Endothelial cell of umbilical vein (primary cell): ENCODE results near the gene SYT11. TPM values are rescaled to one million over a fixed set of nuclear protein-coding genes. Genes with fewer than 3 reads are reported as not detected.

Source experiments
- BruUV-seq: library from RNA; stranded (reverse); fragments of 400-500 nt; replicated peaks from 2 replicates; lab custom pipeline; 2021; lab: Mats Ljungman, UMichigan
- CTCF ChIA-PET: fragments of 300-600, 350-600 bp; sonication (Branson Sonifier 250); formaldehyde crosslinking; loops from one replicate; lab custom pipeline; 2021; ENCODE audit warnings: antibody characterized with exemption, inconsistent platforms; lab: Charles Lee
- POLR2A ChIA-PET: fragments of 300-600, 350-600 bp; sonication (Branson Sonifier 250); formaldehyde crosslinking; loops from one replicate; lab custom pipeline; 2021; ENCODE audit warnings: antibody characterized with exemption, inconsistent platforms; lab: Charles Lee
- DNase-seq: peaks from one replicate; pipeline ENCODE4 v3.0.0-alpha.2; 2011; ENCODE audit warnings: low read depth, low spot score
- FAIRE-seq: peaks from 2 replicates; lab custom pipeline; 2011; peaks lifted over from hg19 to GRCh38; lab: Jason Lieb, UNC
- H2AFZ ChIP-seq: 2 replicates; pipeline ENCODE4 v1.6.0; 2012; ENCODE audit warnings: low read depth, low read length, control low read depth, inconsistent platforms
- H3K27ac ChIP-seq: 2 replicates; pipeline ENCODE4 v1.5.1; 2011; ENCODE audit warnings: low read depth, mild to moderate bottlenecking, control low read depth, low read length, moderate library complexity; ENCODE audit not compliant: insufficient read depth
- H3K27me3 ChIP-seq, 2 experiments: 2 replicates each; pipeline versions ENCODE4 v1.6.0 to v1.6.1; 2011; ENCODE audit warnings: low read length in 2 of 2, mixed read lengths in 1 of 2; ENCODE audit not compliant: control insufficient read depth in 2 of 2, insufficient read depth in 2 of 2
- H3K36me3 ChIP-seq, 2 experiments: 2 replicates in 1 of 2; 3 replicates in 1 of 2; pipeline ENCODE4 v1.5.1; 2011; ENCODE audit warnings: low read length in 2 of 2, mild to moderate bottlenecking in 1 of 2, moderate library complexity in 1 of 2; ENCODE audit not compliant: control insufficient read depth in 2 of 2, insufficient read depth in 2 of 2; ENCODE audit errors: extremely low read depth in 1 of 2
- H3K4me1 ChIP-seq: 3 replicates; pipeline ENCODE4 v1.5.1; 2011; ENCODE audit warnings: mild to moderate bottlenecking, low read length; ENCODE audit not compliant: control insufficient read depth, insufficient read depth; ENCODE audit errors: extremely low read depth
- H3K4me2 ChIP-seq: 2 replicates; pipeline ENCODE4 v1.6.1; 2011; ENCODE audit warnings: low read length, control low read depth, mixed read lengths; ENCODE audit not compliant: insufficient read depth
- H3K4me3 ChIP-seq, 3 experiments: fragments of 200-600 bp in 1 of 3; sonication (generic), shearing (Covaris generic) in 1 of 3; replicated peaks in 1 of 3; 2 replicates each; pipeline ENCODE4 v1.5.1; 2011 to 2016; ENCODE audit warnings: control low read depth in 3 of 3, low read length in 3 of 3, mild to moderate bottlenecking in 2 of 3, inconsistent platforms in 1 of 3, low read depth in 1 of 3, moderate library complexity in 1 of 3; ENCODE audit not compliant: insufficient read depth in 1 of 3
- H3K79me2 ChIP-seq: 2 replicates; pipeline ENCODE4 v1.6.0; 2012; ENCODE audit warnings: low read length, inconsistent platforms; ENCODE audit not compliant: control insufficient read depth, insufficient read depth
- H3K9ac ChIP-seq: replicated peaks from 2 replicates; pipeline ENCODE3; 2011; ENCODE audit warnings: low read length, control low read depth; ENCODE audit not compliant: insufficient read depth; ENCODE audit errors: extremely low read depth
- H3K9me1 ChIP-seq: replicated peaks from 3 replicates; pipeline ENCODE4 v1.6.0; 2011; ENCODE audit warnings: mild to moderate bottlenecking, low read length; ENCODE audit not compliant: control insufficient read depth, insufficient read depth; ENCODE audit errors: extremely low read depth
- H3K9me3 ChIP-seq: replicated peaks from 2 replicates; pipeline ENCODE4 v1.5.1; 2012; ENCODE audit warnings: low read length, inconsistent platforms; ENCODE audit not compliant: control insufficient read depth, insufficient read depth
- H4K20me1 ChIP-seq: replicated peaks from 2 replicates; pipeline ENCODE3; 2011; ENCODE audit warnings: mild to moderate bottlenecking, low read length; ENCODE audit not compliant: control insufficient read depth, insufficient read depth; ENCODE audit errors: extremely low read depth
- CTCF ChIP-seq, 2 donors: IDR thresholded peaks; 1 replicate in 1 of 2; 2 replicates in 1 of 2; pipeline ENCODE4 v1.5.1; 2011; ENCODE audit warnings: low read length in 2 of 2, mild to moderate bottlenecking in 2 of 2, moderate library complexity in 2 of 2, control low read depth in 1 of 2, inconsistent platforms in 1 of 2, low read depth in 1 of 2; ENCODE audit not compliant: insufficient read depth in 1 of 2; ENCODE audit errors: extremely low read depth in 1 of 2
- EZH2 ChIP-seq: IDR thresholded peaks from 2 replicates; pipeline ENCODE4 v1.6.1; 2012; ENCODE audit warnings: borderline replicate concordance, low read depth, mild to moderate bottlenecking, moderate library complexity, low read length, inconsistent platforms; ENCODE audit not compliant: severe bottlenecking
- FOS ChIP-seq: IDR thresholded peaks from 2 replicates; pipeline ENCODE4 v1.6.1; 2011; ENCODE audit warnings: mild to moderate bottlenecking, low read length, moderate library complexity, borderline replicate concordance; ENCODE audit not compliant: insufficient read depth
- GATA2 ChIP-seq: IDR thresholded peaks from 2 replicates; pipeline ENCODE4 v1.7.0; 2011; ENCODE audit warnings: low read depth, mild to moderate bottlenecking, moderate library complexity, mixed read lengths, low read length; ENCODE audit not compliant: insufficient read length, insufficient read depth
- JUN ChIP-seq: IDR thresholded peaks from 2 replicates; pipeline ENCODE4 v1.6.1; 2011; ENCODE audit warnings: borderline replicate concordance, low read depth; ENCODE audit not compliant: insufficient read length, insufficient read depth
- MAX ChIP-seq: IDR thresholded peaks from 2 replicates; pipeline ENCODE4 v1.6.1; 2011; ENCODE audit not compliant: insufficient read depth, insufficient read length
- MYC ChIP-seq: IDR thresholded peaks from one replicate; pipeline ENCODE4 v1.6.1; 2011; ENCODE audit warnings: mild to moderate bottlenecking, low read depth, low read length
- POLR2A ChIP-seq: IDR thresholded peaks from 2 replicates; pipeline ENCODE4 v1.6.1; 2012; ENCODE audit warnings: low read depth, mild to moderate bottlenecking, control low read depth, low read length
- POLR2AphosphoS5 ChIP-seq: IDR thresholded peaks from 2 replicates; pipeline ENCODE4 v1.6.1; 2012; ENCODE audit warnings: low read depth, mild to moderate bottlenecking, control low read depth, low read length, moderate library complexity; ENCODE audit not compliant: insufficient read depth
- dilution Hi-C: fragments of 300-500 bp; cut with MboI; formaldehyde crosslinking; loops from one replicate; pipeline ENCODE4 v1.15.0; 2019; ENCODE audit warnings: low sequenced_read_pairs; ENCODE audit not compliant: extremely low pct_ligation_motif_present
- intact Hi-C: fragments of 100-400 bp; cut with micrococcal nuclease; formaldehyde crosslinking; loops from one replicate; pipeline ENCODE4 v1.10.0; 2022
- polyA plus RNA-seq, 4 experiments: library from polyadenylated mRNA; depleted of rRNA in 3 of 4; stranded (reverse) in 3 of 4; unstranded in 1 of 4; fragments of >200 nt; gene quantifications; 2 replicates each; pipeline versions ENCODE4 v1.2.1 to v1.2.3, GENCODE V29; 2011 to 2012; ENCODE audit warnings: missing spikeins in 1 of 4
- total RNA-seq: library from RNA; stranded (reverse); gene quantifications from 2 replicates; pipeline ENCODE4 v1.2.3, GENCODE V29; 2021

The SYT11 gene
- total and polyA plus RNA-seq, 2 donors (not counting 3 experiments of a cell fraction or from before 2014, with no cell fraction given) = 28.2 to 36.5 TPM

- DNase-seq (no peak), FAIRE-seq (no peak)
- H2AFZ ChIP-seq = no peak overlapping the region
- no peak overlapping the region for H3K4me2 ChIP-seq
- H3K27me3 ChIP-seq = no peaks in the 10 kb centered on the region
- no peak overlapping the region for H3K9ac ChIP-seq
- H3K4me1 ChIP-seq = no peaks in the 10 kb centered on the region
- ChIA-PET POLR2A (interaction anchor here (0.6 kb wide), 1 partner anchor 1128 kb away, joined by 3 read pairs; no protein-coding TSS in a partner anchor), CTCF (interaction anchor here (0.8 to 1.4 kb wide), 2 partner anchors 71 to 147 kb away, joined by 3 to 6 read pairs; no protein-coding TSS in a partner anchor)
- H4K20me1 ChIP-seq = no peaks in the 10 kb centered on the region
- TF ChIP-seq POLR2AphosphoS5 = no peak
- TF ChIP-seq JUN = no peak
- no peak for TF ChIP-seq POLR2A
- no peak for TF ChIP-seq MYC
- TF ChIP-seq FOS = no peak
- TF ChIP-seq EZH2 = no peak
- no peak for TF ChIP-seq GATA2
- TF ChIP-seq MAX = no peak
- no peak for TF ChIP-seq CTCF (IDR thresholded peaks at IDR 0.05; ENCODE audit: extremely low read depth in 1 of 2, insufficient read depth in 1 of 2, low read depth in 1 of 2, low read length in 2 of 2)
- H3K4me3 ChIP-seq = no peak overlapping the region
- no peak overlapping the region for H3K27ac ChIP-seq
- H3K9me1 ChIP-seq = no peaks in the 10 kb centered on the region
- intact Hi-C loops (no loop called here), dilution Hi-C loops (no loop called here)
- H3K36me3 ChIP-seq = peaks cover 27 to 51% of the 10 kb centered on the region in 2 experiments
- H3K9me3 ChIP-seq = no peaks in the 10 kb centered on the region
- no TSS peak for BruUV-seq
- H3K79me2 ChIP-seq = peaks cover 21% of the 10 kb centered on the region
These were observed 59.3 kb downstream of the SYT11 start for GRCh38 chr1:155918660-155919059.
